IMR-90 (cell line): Measurements from ENCODE around the gene CFAP97D1. TPM values are rescaled to one million over a fixed set of nuclear protein-coding genes. Genes with fewer than 3 reads are reported as not detected.

ENCODE experiments used
- ATAC-seq: fragments of 200-7000 bp; cut with Tn5 transposase; 2 replicates; pipeline ENCODE4 v1.9.1; 2020; ENCODE audit warnings: low read depth, mild to moderate bottlenecking, moderate library complexity
- Bru-seq: library from RNA; stranded (reverse); fragments of 400-500 nt; gene quantifications from one replicate; lab custom pipeline; 2021; lab: Mats Ljungman, UMichigan
- BruChase-seq, 2 experiments: library from RNA; stranded (reverse); fragments of 400-500 nt; gene quantifications; one replicate each; lab custom pipeline; 2021; lab: Mats Ljungman, UMichigan
- BruUV-seq: library from RNA; stranded (reverse); fragments of 400-500 nt; replicated peaks from 2 replicates; lab custom pipeline; 2021; lab: Mats Ljungman, UMichigan
- CTCF ChIA-PET: fragments of 300-600 bp; formaldehyde crosslinking; extraction: SDS; loops from one replicate; lab custom pipeline; 2021; ENCODE audit warnings: antibody characterized with exemption; lab: Yijun Ruan, JAX
- POLR2A ChIA-PET: fragments of 300-600 bp; sonication (Branson Sonifier 250); formaldehyde crosslinking; loops from one replicate; lab custom pipeline; 2022; ENCODE audit warnings: antibody characterized with exemption; ENCODE audit not compliant: unreplicated experiment; lab: Charles Lee
- DNase-seq: peaks from one replicate; pipeline ENCODE4 v3.0.0; 2013
- H2AFZ ChIP-seq: replicated peaks from 2 replicates; pipeline ENCODE3; 2013; ENCODE audit warnings: low read length, mild to moderate bottlenecking; ENCODE audit not compliant: poor library complexity
- H2AK5ac ChIP-seq: 2 replicates; pipeline ENCODE4 v1.6.1; 2013; ENCODE audit warnings: low read depth, low read length, inconsistent platforms
- H2AK9ac ChIP-seq: replicated peaks from 2 replicates; pipeline ENCODE3; 2013; ENCODE audit warnings: mild to moderate bottlenecking, low read depth, low read length, moderate library complexity; ENCODE audit not compliant: poor library complexity
- H2BK120ac ChIP-seq: 2 replicates; pipeline ENCODE4 v1.6.1; 2013; ENCODE audit warnings: low read depth, low read length, inconsistent platforms
- H2BK15ac ChIP-seq: 3 replicates; pipeline ENCODE4 v1.6.1; 2013; ENCODE audit warnings: low read depth, low read length, inconsistent platforms
- H2BK20ac ChIP-seq: 2 replicates; pipeline ENCODE4 v1.6.1; 2013; ENCODE audit warnings: low read depth, mild to moderate bottlenecking, inconsistent platforms, low read length, moderate library complexity
- H2BK5ac ChIP-seq: 2 replicates; pipeline ENCODE4 v1.6.1; 2013; ENCODE audit warnings: mild to moderate bottlenecking, low read depth, low read length, inconsistent platforms; ENCODE audit not compliant: poor library complexity, severe bottlenecking
- H3K14ac ChIP-seq: replicated peaks from 2 replicates; pipeline ENCODE4 v1.6.1; 2013; ENCODE audit warnings: low read depth, low read length, inconsistent platforms
- H3K18ac ChIP-seq: 2 replicates; pipeline ENCODE4 v1.6.1; 2013; ENCODE audit warnings: low read depth, low read length, control low read depth
- H3K23ac ChIP-seq: 2 replicates; pipeline ENCODE4 v1.6.1; 2013; ENCODE audit warnings: low read depth, low read length, inconsistent platforms
- H3K27ac ChIP-seq: 2 replicates; pipeline ENCODE4 v1.5.1; 2013; ENCODE audit warnings: mild to moderate bottlenecking, control low read depth, low read length; ENCODE audit not compliant: insufficient read depth
- H3K27me3 ChIP-seq: 2 replicates; pipeline ENCODE4 v1.6.1; 2013; ENCODE audit warnings: low read length; ENCODE audit not compliant: control insufficient read depth, insufficient read depth
- H3K36me3 ChIP-seq: 2 replicates; pipeline ENCODE4 v1.6.1; 2013; ENCODE audit warnings: low read length, mixed read lengths; ENCODE audit not compliant: control insufficient read depth, insufficient read depth
- H3K4ac ChIP-seq: 2 replicates; pipeline ENCODE4 v1.6.1; 2013; ENCODE audit warnings: low read depth, low read length, inconsistent platforms
- H3K4me1 ChIP-seq: 2 replicates; pipeline ENCODE4 v1.6.1; 2013; ENCODE audit warnings: low read length, mixed read lengths; ENCODE audit not compliant: control insufficient read depth, insufficient read depth
- H3K4me2 ChIP-seq: 2 replicates; pipeline ENCODE4 v1.6.1; 2013; ENCODE audit warnings: low read depth, mild to moderate bottlenecking, control low read depth, low read length, moderate library complexity
- H3K4me3 ChIP-seq: 2 replicates; pipeline ENCODE4 v1.5.1; 2013; ENCODE audit warnings: low read depth, mild to moderate bottlenecking, control low read depth, low read length, moderate library complexity; ENCODE audit not compliant: insufficient read depth
- H3K56ac ChIP-seq: 2 replicates; pipeline ENCODE4 v1.6.1; 2013; ENCODE audit warnings: low read length, inconsistent platforms; ENCODE audit not compliant: insufficient read depth; ENCODE audit errors: extremely low read depth
- H3K79me1 ChIP-seq, 2 experiments: 2 replicates each; pipeline ENCODE4 v1.6.1; 2013; ENCODE audit warnings: low read length in 2 of 2, inconsistent platforms in 1 of 2, low read depth in 1 of 2
- H3K9ac ChIP-seq: 2 replicates; pipeline ENCODE4 v1.6.1; 2013; ENCODE audit warnings: low read depth, low read length, control low read depth
- H3K9me1 ChIP-seq: 2 replicates; pipeline ENCODE4 v1.6.1; 2013; ENCODE audit warnings: low read length, inconsistent platforms; ENCODE audit not compliant: insufficient read depth
- H3K9me3 ChIP-seq: 2 replicates; pipeline ENCODE4 v1.6.1; 2013; ENCODE audit warnings: low read length; ENCODE audit not compliant: control insufficient read depth, insufficient read depth
- H4K20me1 ChIP-seq: 2 replicates; pipeline ENCODE4 v1.6.1; 2013; ENCODE audit warnings: low read length, inconsistent platforms; ENCODE audit not compliant: insufficient read depth
- H4K5ac ChIP-seq: 2 replicates; pipeline ENCODE4 v1.6.1; 2013; ENCODE audit warnings: mild to moderate bottlenecking, low read depth, low read length, control low read depth
- H4K8ac ChIP-seq, 2 experiments: 2 replicates each; pipeline ENCODE4 v1.6.1; 2013; ENCODE audit warnings: low read depth in 2 of 2, low read length in 2 of 2, control low read depth in 1 of 2, inconsistent platforms in 1 of 2
- H4K91ac ChIP-seq: 2 replicates; pipeline ENCODE4 v1.6.1; 2013; ENCODE audit warnings: low read depth, low read length, inconsistent platforms; ENCODE audit not compliant: insufficient read depth
- BHLHE40 ChIP-seq: fragments of 150-350 bp; IDR thresholded peaks from 2 replicates; pipeline ENCODE4 v1.6.1; 2016; ENCODE audit warnings: mild to moderate bottlenecking, low read depth, low read length
- CEBPB ChIP-seq: IDR thresholded peaks from 2 replicates; pipeline ENCODE4 v1.6.1; 2012; ENCODE audit warnings: low read depth, low read length, improper control_type of control experiment
- FOS ChIP-seq: fragments of 150-350 bp; IDR thresholded peaks from 2 replicates; pipeline ENCODE4 v1.6.1; 2016; ENCODE audit warnings: low read depth, low read length
- MAZ ChIP-seq: IDR thresholded peaks from 2 replicates; pipeline ENCODE4 v1.6.1; 2012; ENCODE audit warnings: low read depth, mild to moderate bottlenecking, low read length, improper control_type of control experiment, moderate library complexity, borderline replicate concordance
- MXI1 ChIP-seq: IDR thresholded peaks from 2 replicates; pipeline ENCODE4 v1.6.1; 2012; ENCODE audit warnings: low read depth, mild to moderate bottlenecking, low read length, moderate library complexity, borderline replicate concordance
- NFE2L2 ChIP-seq: fragments of 150-350 bp; IDR thresholded peaks from 2 replicates; pipeline ENCODE4 v1.6.1; 2016; ENCODE audit warnings: low read depth, mild to moderate bottlenecking, low read length
- RAD21 ChIP-seq: IDR thresholded peaks from 2 replicates; pipeline ENCODE4 v1.6.1; 2012; ENCODE audit warnings: low read length, improper control_type of control experiment
- RCOR1 ChIP-seq: IDR thresholded peaks from 2 replicates; pipeline ENCODE4 v1.6.1; 2012; ENCODE audit warnings: mild to moderate bottlenecking, low read length, improper control_type of control experiment; ENCODE audit not compliant: insufficient replicate concordance
- RFX5 ChIP-seq: IDR thresholded peaks from 2 replicates; pipeline ENCODE4 v1.8.0; 2012; ENCODE audit warnings: low read depth, mild to moderate bottlenecking, low read length, moderate library complexity
- SMC3 ChIP-seq: fragments of 150-350 bp; IDR thresholded peaks from 2 replicates; pipeline ENCODE4 v1.6.1; 2016; ENCODE audit warnings: low read depth, mild to moderate bottlenecking, antibody characterized with exemption, low read length, moderate library complexity
- WGBS, 2 experiments: methylation state at CpG; one replicate each; pipeline versions ENCODE4 v1.1.5 to v1.1.7; 2013; ENCODE audit warnings: missing lambda C conversion rate in 2 of 2; ENCODE audit not compliant: insufficient read length in 1 of 2; ENCODE audit errors: extremely low coverage in 2 of 2; 5-methylcytosine and 5-hydroxymethylcytosine counted together
- dilution Hi-C: fragments of 300-500 bp; cut with HindIII; formaldehyde crosslinking; loops from one replicate; pipeline ENCODE4 v1.14.3; 2018; ENCODE audit warnings: low sequenced_read_pairs; ENCODE audit not compliant: unreplicated experiment
- in situ Hi-C: fragments of 300-500 bp; cut with MboI; formaldehyde crosslinking; loops from 3 replicates; pipeline ENCODE4 v1.14.3; 2019; ENCODE audit warnings: low sequenced_read_pairs, inconsistent platforms, mixed read lengths
- intact Hi-C: fragments of 100-400 bp; cut with micrococcal nuclease; formaldehyde crosslinking; loops from 2 replicates; pipeline ENCODE4 v1.10.0; 2022
- long read RNA-seq: library from polyadenylated mRNA; unstranded; transcript quantifications from one replicate; pipeline ENCODE4 v2.0.0, GENCODE V29; 2021; ENCODE audit not compliant: unreplicated experiment
- polyA plus RNA-seq, 3 experiments: library from polyadenylated mRNA; depleted of rRNA; stranded (reverse); fragments of >200 nt; gene quantifications; 2 replicates each; pipeline ENCODE4 v1.2.3, GENCODE V29; 2012; ENCODE audit warnings: low replicate concordance in 1 of 3
- total RNA-seq: library from RNA; depleted of rRNA; stranded (reverse); fragments of >200 nt; gene quantifications from 2 replicates; pipeline ENCODE4 v1.2.3, GENCODE V29; 2012; rRNA removed
- TF ChIP-seq, protein P1 (sequence below): conservative IDR thresholded peaks from 2 replicates; pipeline ENCODE4 v1.5.1; 2012; ENCODE audit warnings: mild to moderate bottlenecking, low read depth, low read length, improper control_type of control experiment
- TF ChIP-seq, protein P2 (sequence below): fragments of 150-350 bp; IDR thresholded peaks from 2 replicates; pipeline ENCODE4 v1.6.1; 2016; ENCODE audit warnings: low read depth, mild to moderate bottlenecking, low read length, moderate library complexity, borderline replicate concordance

CFAP97D1 gene
- under 0.01 TPM in 1 of 2 replicates, not detected in the other for total RNA-seq
- 0.03 TPM in 1 of 2 replicates, not detected in the other for polyA plus RNA-seq (2012; rRNA removed)
- polyA plus RNA-seq (2012; cell fraction: cytosol; rRNA removed), result not detected in 2 replicates
- 0.03 TPM in 1 of 2 replicates, not detected in the other for polyA plus RNA-seq (2012; cell fraction: nucleus; rRNA removed; ENCODE audit: low replicate concordance)
- percentile 17 among the genes with signal in this experiment for Bru-seq, nascent RNA
- BruChase-seq, experiment 1, labeled RNA remaining after a 6-hour chase, result percentile 13 among the genes with signal in this experiment
- BruChase-seq, experiment 2, labeled RNA remaining after a 2-hour chase, result percentile 10 among the genes with signal in this experiment
- long read RNA-seq, result 0 reads

DNA sequence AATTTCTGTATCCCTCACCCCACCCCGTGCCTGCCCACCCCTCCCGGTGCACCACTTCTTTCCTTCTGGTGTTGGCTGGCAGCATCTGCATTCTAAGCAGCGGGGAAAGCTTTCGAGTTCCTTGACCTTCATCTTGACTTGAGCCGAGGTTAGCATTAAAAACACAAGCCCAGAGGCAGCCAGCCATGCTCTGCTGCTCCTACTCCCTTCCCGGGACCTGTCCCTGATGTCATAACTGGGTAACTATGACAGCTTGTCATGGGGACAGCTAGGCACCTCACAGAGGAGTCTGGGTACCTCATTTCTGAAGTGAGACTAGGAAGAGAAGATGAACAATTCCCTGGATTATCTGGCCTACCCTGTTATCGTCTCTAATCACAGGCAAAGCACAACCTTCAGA is at the start of gene CFAP97D1:
Gene CFAP97D1, plus strand, starts transcription at position 301 of the 400 bp plus-strand sequence. Its CDS starts 28 bp downstream, at position 329.
- Histone ChIP-seq H3K23ac (peak within 1 kb of the TSS; percentile 85), H4K8ac (peak within 1 kb of the TSS; percentile 87 to 91; a peak in 3 of 4 replicates), H3K9me3 (no peaks in the 10 kb centered on the region), H4K5ac (peak within 1 kb of the TSS; percentile 25; the same call in 1 of the 2 replicates), H3K56ac (peak within 1 kb of the TSS; percentile 83; the same call in 1 of the 2 replicates), H4K91ac (0 out of 2 replicates have a peak within 1 kb of the TSS, but pooled peaks have one; percentile 58), H2BK15ac (no peak within 1 kb of the TSS; the same call in 2 of the 3 replicates), H3K9me1 (peaks cover 23% of the 10 kb centered on the region), H2AK9ac (peak within 1 kb of the TSS; percentile 86), H2BK120ac (peak within 1 kb of the TSS; percentile 22; the same call in 1 of the 2 replicates), H3K9ac (peak within 1 kb of the TSS; percentile 80), H2AFZ (peak within 1 kb of the TSS; percentile 97), H3K79me1 (peaks cover 9 to 29% of the 10 kb centered on the region in 2 experiments), H3K4me2 (peak within 1 kb of the TSS; percentile 93), H3K4me3 (peak within 1 kb of the TSS; percentile 67), H2BK20ac (no peak within 1 kb of the TSS), H3K4ac (peak within 1 kb of the TSS; percentile 90; the same call in 1 of the 2 replicates), H3K36me3 (peaks cover 8% of the 10 kb centered on the region; the same call in 1 of the 2 replicates), H2AK5ac (peak within 1 kb of the TSS; percentile 35), H3K27me3 (no peaks in the 10 kb centered on the region), H3K4me1 (peaks cover 9% of the 10 kb centered on the region), H3K14ac (peak within 1 kb of the TSS; percentile 92; the same call in 1 of the 2 replicates), H3K18ac (no peak within 1 kb of the TSS), H3K27ac (peak within 1 kb of the TSS; percentile 66; the same call in 1 of the 2 replicates), H4K20me1 (peaks cover 21% of the 10 kb centered on the region), H2BK5ac (no peak within 1 kb of the TSS)
- no peak for ATAC-seq
- in situ Hi-C loops (no loop called here), dilution Hi-C loops (no loop called here), intact Hi-C loops (loop anchor here (5.0 kb wide), 2 partner anchors 67 to 382 kb away; partner anchors contain the start of gene CD300LG)
- CTCF ChIA-PET, result no interaction called here
- POLR2A ChIA-PET, result no interaction called here
- TF ChIP-seq NFE2L2, result no peak
- TF ChIP-seq BHLHE40, result no peak
- TF ChIP-seq CEBPB, result no peak
- TF ChIP-seq, protein P1, sequence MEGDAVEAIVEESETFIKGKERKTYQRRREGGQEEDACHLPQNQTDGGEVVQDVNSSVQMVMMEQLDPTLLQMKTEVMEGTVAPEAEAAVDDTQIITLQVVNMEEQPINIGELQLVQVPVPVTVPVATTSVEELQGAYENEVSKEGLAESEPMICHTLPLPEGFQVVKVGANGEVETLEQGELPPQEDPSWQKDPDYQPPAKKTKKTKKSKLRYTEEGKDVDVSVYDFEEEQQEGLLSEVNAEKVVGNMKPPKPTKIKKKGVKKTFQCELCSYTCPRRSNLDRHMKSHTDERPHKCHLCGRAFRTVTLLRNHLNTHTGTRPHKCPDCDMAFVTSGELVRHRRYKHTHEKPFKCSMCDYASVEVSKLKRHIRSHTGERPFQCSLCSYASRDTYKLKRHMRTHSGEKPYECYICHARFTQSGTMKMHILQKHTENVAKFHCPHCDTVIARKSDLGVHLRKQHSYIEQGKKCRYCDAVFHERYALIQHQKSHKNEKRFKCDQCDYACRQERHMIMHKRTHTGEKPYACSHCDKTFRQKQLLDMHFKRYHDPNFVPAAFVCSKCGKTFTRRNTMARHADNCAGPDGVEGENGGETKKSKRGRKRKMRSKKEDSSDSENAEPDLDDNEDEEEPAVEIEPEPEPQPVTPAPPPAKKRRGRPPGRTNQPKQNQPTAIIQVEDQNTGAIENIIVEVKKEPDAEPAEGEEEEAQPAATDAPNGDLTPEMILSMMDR, result no peak
- TF ChIP-seq, protein P2, sequence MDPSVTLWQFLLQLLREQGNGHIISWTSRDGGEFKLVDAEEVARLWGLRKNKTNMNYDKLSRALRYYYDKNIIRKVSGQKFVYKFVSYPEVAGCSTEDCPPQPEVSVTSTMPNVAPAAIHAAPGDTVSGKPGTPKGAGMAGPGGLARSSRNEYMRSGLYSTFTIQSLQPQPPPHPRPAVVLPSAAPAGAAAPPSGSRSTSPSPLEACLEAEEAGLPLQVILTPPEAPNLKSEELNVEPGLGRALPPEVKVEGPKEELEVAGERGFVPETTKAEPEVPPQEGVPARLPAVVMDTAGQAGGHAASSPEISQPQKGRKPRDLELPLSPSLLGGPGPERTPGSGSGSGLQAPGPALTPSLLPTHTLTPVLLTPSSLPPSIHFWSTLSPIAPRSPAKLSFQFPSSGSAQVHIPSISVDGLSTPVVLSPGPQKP, result no peak
- no peak for TF ChIP-seq RFX5
- TF ChIP-seq FOS, result no peak
- no peak for TF ChIP-seq MXI1
- TF ChIP-seq SMC3, result no peak
- TF ChIP-seq RAD21, result no peak
- TF ChIP-seq MAZ, result no peak
- no peak for TF ChIP-seq RCOR1
- BruUV-seq, result no TSS peak
- 90% methylated on average over 2 of the region's 7 CpGs; no CpG with 5 or more reads in 1 of the 2 experiments for WGBS, 2 experiments
- DNase-seq, result no peak
